Middle frontal gyrus (tissue), 1 donor: ENCODE data around the gene FN3KRP.

Experiments used
- DNase-seq: peaks from one replicate; pipeline ENCODE4 v3.0.0-alpha.2; 2015; ENCODE audit warnings: low spot score; ENCODE audit errors: extremely low spot score

The FN3KRP gene

GRCh38 chr17:82687375-82687861 lies 29.1 kb upstream of the FN3KRP start:
- DNase-seq: no peak

- no peak for DNase-seq
Observed at GRCh38 chr17:82687871-82688270, 28.6 kb upstream of the FN3KRP start.

- DNase-seq: no peak
Observed at GRCh38 chr17:82689077-82689476, 27.4 kb upstream of the FN3KRP start.

GRCh38 chr17:82690786-82691489 lies 25.6 kb upstream of the FN3KRP start:
- DNase-seq: peak; percentile 16

- no peak for DNase-seq
Observed at GRCh38 chr17:82691714-82692113, 24.8 kb upstream of the FN3KRP start.

- no peak for DNase-seq
Observed at GRCh38 chr17:82692268-82692667, 24.2 kb upstream of the FN3KRP start.

- DNase-seq: no peak
Observed at GRCh38 chr17:82693168-82693867, 23.2 kb upstream of the FN3KRP start.

- DNase-seq: no peak
Observed at GRCh38 chr17:82694647-82695046, 21.9 kb upstream of the FN3KRP start.

- no peak for DNase-seq
Observed at GRCh38 chr17:82696259-82696658, 20.2 kb upstream of the FN3KRP start.

- DNase-seq: no peak
Observed at GRCh38 chr17:82696916-82697807, 19.3 kb upstream of the FN3KRP start.

GRCh38 chr17:82697808-82698064 lies 18.8 kb upstream of the FN3KRP start:
- DNase-seq: no peak

- DNase-seq: peak; percentile 98
Observed at GRCh38 chr17:82698065-82698973, 18.2 kb upstream of the FN3KRP start, which contains the start of gene RAB40B. RAB40B (minus strand) TSS chr17:82698698; CDS start chr17:82698596, 102 bp downstream.

GRCh38 chr17:82698974-82699442 lies 17.5 kb upstream of the FN3KRP start:
- no peak for DNase-seq

GRCh38 chr17:82699551-82699950 lies 17.0 kb upstream of the FN3KRP start:
- no peak for DNase-seq

- peak; percentile 67 for DNase-seq
Observed at GRCh38 chr17:82702231-82702927, 14.1 kb upstream of the FN3KRP start.

- no peak for DNase-seq
Observed at GRCh38 chr17:82703036-82703745, 13.3 kb upstream of the FN3KRP start.

- no peak for DNase-seq
Observed at GRCh38 chr17:82703935-82704865, 12.3 kb upstream of the FN3KRP start.

- no peak for DNase-seq
Observed at GRCh38 chr17:82704886-82705285, 11.6 kb upstream of the FN3KRP start.
